HUES64 (cell line): ENCODE measurements around the gene DSC3.
"Not testable (repeated sequence)": the region's sequence is repeated elsewhere in the genome, so short reads cannot be mapped to it uniquely, and the experiment has no call there.

Experiments
- H3K27ac ChIP-seq: 2 replicates; pipeline ENCODE4 v1.7.0; 2013; ENCODE audit warnings: low read depth, low read length, inconsistent platforms
- H3K27me3 ChIP-seq: 2 replicates; pipeline ENCODE4 v1.6.1; 2013; ENCODE audit warnings: mild to moderate bottlenecking, low read length; ENCODE audit not compliant: insufficient read depth
- H3K36me3 ChIP-seq: 2 replicates; pipeline ENCODE4 v1.6.1; 2013; ENCODE audit warnings: mild to moderate bottlenecking, low read length; ENCODE audit not compliant: insufficient read depth
- H3K4me1 ChIP-seq: 2 replicates; pipeline ENCODE4 v1.6.1; 2013; ENCODE audit warnings: mild to moderate bottlenecking, low read length, moderate library complexity; ENCODE audit not compliant: insufficient read depth
- H3K4me3 ChIP-seq: 2 replicates; pipeline ENCODE4 v1.5.1; 2013; ENCODE audit warnings: mild to moderate bottlenecking, low read length, moderate library complexity
- H3K9ac ChIP-seq: 2 replicates; pipeline ENCODE4 v1.6.1; 2013; ENCODE audit warnings: mild to moderate bottlenecking, low read depth, low read length
- H3K9me3 ChIP-seq: 2 replicates; pipeline ENCODE4 v1.6.1; 2013; ENCODE audit warnings: low read depth, low read length; ENCODE audit not compliant: insufficient read depth
- WGBS: fragments of 150-250, 120-280 bp; methylation state at CpG from one replicate; pipeline ENCODE4 v1.1.7; 2013; ENCODE audit warnings: missing lambda C conversion rate; 5-methylcytosine and 5-hydroxymethylcytosine counted together

DSC3 gene

DNA sequence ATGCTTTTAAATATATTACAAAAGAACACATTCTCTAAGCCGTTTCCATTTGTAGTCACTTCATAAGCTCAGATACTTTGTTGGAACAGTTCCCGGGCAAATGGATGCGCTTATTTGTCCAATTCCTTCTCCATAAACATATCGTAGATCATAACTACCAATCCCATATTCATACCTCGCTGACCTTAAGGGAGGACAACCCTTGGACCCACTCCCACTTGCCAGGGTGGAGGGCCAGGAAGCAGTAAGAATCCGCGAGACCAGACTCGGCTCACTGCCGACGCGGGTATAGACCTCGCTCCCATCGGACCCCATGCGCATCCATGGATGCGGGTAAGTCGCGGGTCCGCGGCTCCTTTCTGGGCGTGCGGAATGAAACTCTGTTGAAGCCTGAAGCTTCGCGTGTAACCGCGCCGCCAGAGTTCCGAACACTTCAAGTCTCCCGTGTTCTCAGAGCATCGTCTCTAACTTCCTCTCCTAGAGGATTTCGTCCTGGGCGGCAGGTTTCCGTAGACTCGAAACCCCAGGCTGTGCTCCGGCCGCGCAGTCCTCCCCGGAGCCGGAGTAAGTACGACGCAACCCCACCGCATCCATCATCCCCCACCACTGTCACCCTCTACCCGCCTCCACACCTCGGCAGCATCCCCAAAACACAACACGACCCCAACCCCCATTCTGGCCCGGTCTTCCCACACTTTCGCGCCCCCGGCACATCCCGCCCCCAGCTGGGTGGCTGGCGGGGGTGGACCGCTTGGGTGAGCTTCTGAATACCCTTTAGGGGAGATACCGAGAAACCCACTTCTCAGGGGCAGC is 1.1 kb downstream of the DSC3 start:
- Histone ChIP-seq H3K36me3 (no peaks in the 10 kb centered on the region), H3K4me1 (peaks cover 18% of the 10 kb centered on the region), H3K4me3 (peak overlapping the region; percentile 60), H3K27me3 (peaks cover 77% of the 10 kb centered on the region), H3K9me3 (no peaks in the 10 kb centered on the region), H3K9ac (peak overlapping the region; percentile 65; the same call in 1 of the 2 replicates), H3K27ac (no peak overlapping the region)
- WGBS = 2% methylated on average over 52 of the region's 52 CpGs

- peak overlapping the region; percentile 60 for H3K4me3 ChIP-seq
- no peaks in the 10 kb centered on the region for H3K36me3 ChIP-seq
- H3K4me1 ChIP-seq = peaks cover 18% of the 10 kb centered on the region
- no peak overlapping the region for H3K27ac ChIP-seq
- H3K9ac ChIP-seq = no peak overlapping the region
- WGBS = 11% methylated on average over 18 of the region's 18 CpGs
- H3K9me3 ChIP-seq = no peaks in the 10 kb centered on the region
- peaks cover 77% of the 10 kb centered on the region for H3K27me3 ChIP-seq
Observed at GRCh38 chr18:31040686-31041270, 1.8 kb downstream of the DSC3 start.

DNA sequence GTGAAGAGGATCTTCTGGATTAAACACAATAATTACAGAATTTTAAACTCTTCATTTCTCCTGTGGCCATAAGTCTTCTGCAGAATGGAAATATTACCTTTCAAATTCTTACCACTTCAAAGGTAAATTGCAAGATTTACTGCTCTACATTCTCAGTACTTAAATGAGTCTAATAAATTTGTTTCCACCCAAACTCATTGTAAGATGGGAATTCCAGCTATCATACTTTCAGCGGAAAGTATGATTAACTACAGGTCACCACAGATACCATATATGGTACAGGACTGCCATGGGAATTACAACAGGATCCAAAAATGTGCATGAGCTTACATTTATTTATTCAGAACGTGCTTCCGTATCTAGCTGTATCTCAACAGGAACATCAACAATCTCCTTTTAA is 3.1 kb downstream of the DSC3 start:
- 86% methylated on average over 3 of the region's 3 CpGs for WGBS
- no peaks in the 10 kb centered on the region for H3K9me3 ChIP-seq
- peaks cover 18% of the 10 kb centered on the region for H3K4me1 ChIP-seq
- no peak overlapping the region for H3K27ac ChIP-seq
- peaks cover 64% of the 10 kb centered on the region for H3K27me3 ChIP-seq
- H3K9ac ChIP-seq = no peak overlapping the region
- H3K4me3 ChIP-seq = no peak overlapping the region
- H3K36me3 ChIP-seq = no peaks in the 10 kb centered on the region

- H3K27ac ChIP-seq, H3K9me3 ChIP-seq, H3K9ac ChIP-seq, H3K4me3 ChIP-seq, H3K36me3 ChIP-seq: not testable (repeated sequence)
- Histone ChIP-seq H3K27me3 (peaks cover 46% of the 10 kb centered on the region), H3K4me1 (peaks cover 13% of the 10 kb centered on the region)
- 92% methylated on average over 5 of the region's 5 CpGs for WGBS
Observed at GRCh38 chr18:31037686-31038085, 4.9 kb downstream of the DSC3 start.

GRCh38 chr18:31034541-31034940 is 8.0 kb downstream of the DSC3 start:
- Histone ChIP-seq H3K27me3 (peaks cover 15% of the 10 kb centered on the region), H3K4me1 (no peaks in the 10 kb centered on the region), H3K27ac (no peak overlapping the region), H3K9me3 (peaks cover 2% of the 10 kb centered on the region; the same call in 1 of the 2 replicates), H3K36me3 (no peaks in the 10 kb centered on the region), H3K9ac (no peak overlapping the region), H3K4me3 (no peak overlapping the region)
- WGBS = 94% methylated on average over 2 of the region's 4 CpGs

DNA sequence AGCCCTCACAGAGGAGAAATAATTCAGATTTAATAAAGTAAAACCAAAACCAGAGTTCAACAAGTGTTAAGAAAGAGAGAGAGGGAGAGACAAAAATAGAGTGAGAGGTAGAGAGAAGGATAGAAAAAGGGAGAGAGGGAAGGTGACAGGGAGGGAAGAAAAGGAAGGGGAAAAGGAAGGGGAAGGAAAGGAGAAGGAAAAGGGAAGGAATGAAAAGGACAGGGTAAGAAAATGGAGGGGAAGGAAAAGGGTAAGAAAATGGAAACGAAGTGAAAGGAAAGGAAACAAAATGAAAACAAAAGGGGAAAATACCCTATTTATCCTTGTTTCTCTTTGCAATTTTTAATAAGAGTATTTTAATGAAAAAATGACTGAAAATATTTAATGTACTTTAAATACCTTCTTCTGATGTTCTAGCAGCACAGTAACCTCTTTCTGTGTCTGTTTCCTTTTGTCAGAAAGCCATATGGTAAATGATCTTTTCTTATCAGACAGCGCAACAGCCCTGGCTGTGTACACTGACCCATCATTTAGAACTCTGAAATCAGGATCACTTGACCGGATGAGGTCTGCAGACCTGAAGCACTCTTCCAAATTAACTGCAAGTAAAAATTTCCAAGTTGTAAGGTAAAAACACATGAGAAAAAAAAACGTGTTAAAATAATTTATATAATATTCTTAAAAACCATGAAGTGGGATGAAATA is 11.8 kb downstream of the DSC3 start:
- 90% methylated on average over 3 of the region's 4 CpGs for WGBS
- no peak overlapping the region for H3K27ac ChIP-seq

GRCh38 chr18:31015715-31016434 is 26.7 kb downstream of the DSC3 start:
- Histone ChIP-seq H3K27me3 (no peaks in the 10 kb centered on the region), H3K4me1 (no peaks in the 10 kb centered on the region), H3K27ac (no peak overlapping the region), H3K36me3 (no peaks in the 10 kb centered on the region), H3K4me3 (no peak overlapping the region), H3K9ac (no peak overlapping the region), H3K9me3 (no peaks in the 10 kb centered on the region)
- WGBS = 96% methylated on average over 3 of the region's 3 CpGs

More for the DNA sequence above, 11.8 kb downstream of the DSC3 start:
- no peak overlapping the region for H3K4me3 ChIP-seq
- no peaks in the 10 kb centered on the region; the same call in 1 of the 2 replicates for H3K27me3 ChIP-seq
- H3K9me3 ChIP-seq = peaks cover 2% of the 10 kb centered on the region; the same call in 1 of the 2 replicates
- H3K36me3 ChIP-seq = no peaks in the 10 kb centered on the region
- H3K9ac ChIP-seq = no peak overlapping the region
- no peaks in the 10 kb centered on the region for H3K4me1 ChIP-seq

- WGBS = 97% methylated on average over 7 of the region's 7 CpGs
- H3K4me3 ChIP-seq, H3K9me3 ChIP-seq, H3K27ac ChIP-seq, H3K36me3 ChIP-seq, H3K4me1 ChIP-seq, H3K27me3 ChIP-seq, H3K9ac ChIP-seq: not testable (repeated sequence)
Observed at GRCh38 chr18:31011455-31011854, 31.1 kb downstream of the DSC3 start.

DNA sequence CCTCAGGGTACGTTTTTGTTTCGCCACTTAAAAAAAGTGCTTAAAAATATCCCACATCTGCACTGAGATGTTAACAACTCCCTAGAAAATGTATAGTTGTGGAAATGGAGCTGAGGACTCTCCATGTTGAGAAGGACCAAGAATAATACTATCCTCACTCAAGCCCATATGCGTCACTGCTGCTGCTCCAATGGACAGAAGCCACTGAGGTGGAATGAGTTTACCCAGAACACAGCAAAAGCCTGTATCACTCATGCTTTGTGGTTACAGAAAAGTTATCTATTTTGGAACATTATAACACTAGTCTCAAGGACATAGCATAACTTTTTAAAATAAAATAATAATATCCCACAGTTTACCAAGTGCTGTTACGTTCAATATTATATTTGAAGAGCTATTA is 31.9 kb downstream of the DSC3 start:
- no peaks in the 10 kb centered on the region for H3K4me1 ChIP-seq
- 100% methylated on average over 2 of the region's 4 CpGs for WGBS
- no peaks in the 10 kb centered on the region for H3K9me3 ChIP-seq
- H3K27ac ChIP-seq = no peak overlapping the region
- no peaks in the 10 kb centered on the region for H3K36me3 ChIP-seq
- no peaks in the 10 kb centered on the region for H3K27me3 ChIP-seq
- no peak overlapping the region for H3K4me3 ChIP-seq
- H3K9ac ChIP-seq = no peak overlapping the region

DNA sequence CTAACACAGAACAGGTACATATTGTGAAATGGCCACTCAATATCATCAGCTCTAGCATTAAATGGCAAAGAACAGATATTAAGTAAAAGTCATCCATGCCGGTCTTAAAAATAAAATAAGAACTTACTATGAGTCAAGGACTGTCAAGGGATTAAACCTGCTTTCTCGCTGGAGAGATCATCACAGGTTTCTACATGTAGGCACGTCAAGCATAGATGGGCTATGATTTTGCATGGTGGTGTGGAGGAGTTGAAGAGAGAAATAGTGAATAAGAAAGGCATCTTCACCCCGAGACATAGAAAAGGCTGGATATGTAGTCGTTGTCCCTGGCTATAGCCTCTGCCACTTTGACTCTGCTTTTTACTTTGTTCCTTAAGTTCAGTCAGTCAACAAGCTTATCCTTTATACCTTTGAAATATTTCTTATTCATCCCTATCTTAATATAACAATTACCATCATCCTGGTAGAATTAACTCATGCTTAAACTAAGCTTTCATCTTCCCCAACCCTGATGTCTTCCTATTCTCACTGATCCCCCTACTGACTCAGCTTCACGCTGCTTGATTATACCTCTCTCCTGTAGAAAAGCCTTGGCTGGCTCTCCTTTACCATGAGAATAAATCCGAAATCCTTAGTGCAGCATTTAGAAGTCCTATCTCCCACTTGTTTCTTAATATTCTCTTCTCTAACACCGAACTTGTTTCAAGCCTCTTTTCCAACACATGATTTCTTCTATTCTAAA is 42.5 kb downstream of the DSC3 start:
- Histone ChIP-seq H3K9me3 (no peaks in the 10 kb centered on the region), H3K36me3 (no peaks in the 10 kb centered on the region), H3K4me3 (no peak overlapping the region), H3K4me1 (peaks cover 23% of the 10 kb centered on the region), H3K27me3 (no peaks in the 10 kb centered on the region), H3K27ac (no peak overlapping the region), H3K9ac (no peak overlapping the region)
- 67% methylated on average over 8 of the region's 8 CpGs for WGBS
